Measurements from ENCODE around the gene ITGB5. TPM values are rescaled to one million over a fixed set of nuclear protein-coding genes. Genes with fewer than 3 reads are reported as not detected.
A peak's percentile ranks its signal among the peaks of the same experiment; 100 is the strongest.

Gene ITGB5
- total RNA-seq, 2 donors from 2014 or later: 576 to 592 TPM

DNA sequence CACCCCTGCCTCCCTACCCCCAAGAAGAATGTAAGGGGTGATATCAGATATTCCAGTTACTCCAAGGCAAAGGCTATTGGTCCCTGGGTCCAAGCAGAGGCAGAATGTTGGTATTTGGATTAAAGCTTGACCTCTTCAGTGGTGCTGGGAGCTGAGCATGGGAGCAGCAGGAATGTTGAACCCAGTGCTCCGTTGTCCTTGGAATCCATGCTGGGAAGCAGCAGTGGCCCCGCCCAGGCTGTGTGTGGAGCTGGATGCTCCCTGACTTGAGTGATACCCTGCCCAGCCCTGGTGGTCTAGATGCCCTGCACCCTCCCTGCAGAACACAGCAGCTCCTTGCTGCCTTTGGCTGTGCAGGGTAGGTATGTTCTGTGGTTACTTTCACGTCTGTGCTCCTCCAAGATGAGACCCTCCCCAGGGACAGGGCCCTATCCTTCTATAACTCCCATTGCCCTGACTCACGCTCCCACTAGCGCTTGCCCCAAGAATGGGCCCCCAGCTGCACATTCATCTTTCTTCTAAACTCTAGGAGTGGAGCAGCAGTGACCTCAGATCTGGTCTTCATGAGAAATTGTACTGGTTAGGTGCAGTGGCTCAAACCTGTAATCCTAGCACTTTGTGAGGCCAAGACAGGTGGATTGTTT lies 121.8 kb downstream of the ITGB5 start:
- H3K27me3 ChIP-seq (replicated peaks; ENCODE audit: insufficient read depth): no peaks in the 10 kb centered on the region
- DNase-seq (ENCODE audit: low spot score) (no peak), ATAC-seq (ENCODE audit: insufficient number of reproducible peaks, low FRiP score, low read depth) (no peak)
- H3K4me1 ChIP-seq (ENCODE audit: control insufficient read depth in 1 of 2, low read depth in 2 of 2): peaks cover 7 to 25% of the 10 kb centered on the region in 2 donors
- H3K9me3 ChIP-seq: no peaks in the 10 kb centered on the region
- peaks cover 65% of the 10 kb centered on the region for H3K36me3 ChIP-seq
- H3K27ac ChIP-seq: no peak overlapping the region
- TF ChIP-seq, protein P1, sequence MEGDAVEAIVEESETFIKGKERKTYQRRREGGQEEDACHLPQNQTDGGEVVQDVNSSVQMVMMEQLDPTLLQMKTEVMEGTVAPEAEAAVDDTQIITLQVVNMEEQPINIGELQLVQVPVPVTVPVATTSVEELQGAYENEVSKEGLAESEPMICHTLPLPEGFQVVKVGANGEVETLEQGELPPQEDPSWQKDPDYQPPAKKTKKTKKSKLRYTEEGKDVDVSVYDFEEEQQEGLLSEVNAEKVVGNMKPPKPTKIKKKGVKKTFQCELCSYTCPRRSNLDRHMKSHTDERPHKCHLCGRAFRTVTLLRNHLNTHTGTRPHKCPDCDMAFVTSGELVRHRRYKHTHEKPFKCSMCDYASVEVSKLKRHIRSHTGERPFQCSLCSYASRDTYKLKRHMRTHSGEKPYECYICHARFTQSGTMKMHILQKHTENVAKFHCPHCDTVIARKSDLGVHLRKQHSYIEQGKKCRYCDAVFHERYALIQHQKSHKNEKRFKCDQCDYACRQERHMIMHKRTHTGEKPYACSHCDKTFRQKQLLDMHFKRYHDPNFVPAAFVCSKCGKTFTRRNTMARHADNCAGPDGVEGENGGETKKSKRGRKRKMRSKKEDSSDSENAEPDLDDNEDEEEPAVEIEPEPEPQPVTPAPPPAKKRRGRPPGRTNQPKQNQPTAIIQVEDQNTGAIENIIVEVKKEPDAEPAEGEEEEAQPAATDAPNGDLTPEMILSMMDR (IDR thresholded peaks at IDR 0.05): no peak
- H3K4me3 ChIP-seq: no peak overlapping the region

DNA sequence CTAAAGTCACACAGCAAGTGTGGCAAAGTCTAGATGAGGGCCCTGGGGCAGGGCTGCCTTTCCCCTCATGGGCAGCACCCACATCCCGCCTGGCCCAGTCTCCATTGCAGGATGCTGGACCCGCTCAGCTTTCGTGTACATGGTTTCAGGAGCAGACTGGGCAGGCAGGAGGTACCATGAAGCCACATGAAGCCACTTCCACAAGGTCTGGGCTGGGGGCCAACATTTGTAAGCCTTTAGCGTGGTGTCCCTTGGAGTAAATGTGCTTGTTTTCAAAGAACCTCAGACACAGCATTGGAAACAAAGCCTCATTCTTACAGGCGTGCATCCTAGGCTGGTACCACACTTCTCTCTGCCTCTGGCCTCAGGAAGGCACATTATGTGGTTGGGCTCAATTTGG lies 122.4 kb downstream of the ITGB5 start:
- H3K27ac ChIP-seq: peak overlapping the region in 1 of 2 donors; percentile 11
- DNase-seq (ENCODE audit: low spot score) (no peak), ATAC-seq (ENCODE audit: insufficient number of reproducible peaks, low FRiP score, low read depth) (no peak)
- H3K27me3 ChIP-seq (replicated peaks; ENCODE audit: insufficient read depth): no peaks in the 10 kb centered on the region
- no peaks in the 10 kb centered on the region for H3K9me3 ChIP-seq
- peaks cover 6 to 19% of the 10 kb centered on the region in 2 donors for H3K4me1 ChIP-seq (ENCODE audit: control insufficient read depth in 1 of 2, low read depth in 2 of 2)
- TF ChIP-seq, protein P1 (IDR thresholded peaks at IDR 0.05): no peak
- H3K36me3 ChIP-seq: peaks cover 65% of the 10 kb centered on the region
- no peak overlapping the region for H3K4me3 ChIP-seq

DNA sequence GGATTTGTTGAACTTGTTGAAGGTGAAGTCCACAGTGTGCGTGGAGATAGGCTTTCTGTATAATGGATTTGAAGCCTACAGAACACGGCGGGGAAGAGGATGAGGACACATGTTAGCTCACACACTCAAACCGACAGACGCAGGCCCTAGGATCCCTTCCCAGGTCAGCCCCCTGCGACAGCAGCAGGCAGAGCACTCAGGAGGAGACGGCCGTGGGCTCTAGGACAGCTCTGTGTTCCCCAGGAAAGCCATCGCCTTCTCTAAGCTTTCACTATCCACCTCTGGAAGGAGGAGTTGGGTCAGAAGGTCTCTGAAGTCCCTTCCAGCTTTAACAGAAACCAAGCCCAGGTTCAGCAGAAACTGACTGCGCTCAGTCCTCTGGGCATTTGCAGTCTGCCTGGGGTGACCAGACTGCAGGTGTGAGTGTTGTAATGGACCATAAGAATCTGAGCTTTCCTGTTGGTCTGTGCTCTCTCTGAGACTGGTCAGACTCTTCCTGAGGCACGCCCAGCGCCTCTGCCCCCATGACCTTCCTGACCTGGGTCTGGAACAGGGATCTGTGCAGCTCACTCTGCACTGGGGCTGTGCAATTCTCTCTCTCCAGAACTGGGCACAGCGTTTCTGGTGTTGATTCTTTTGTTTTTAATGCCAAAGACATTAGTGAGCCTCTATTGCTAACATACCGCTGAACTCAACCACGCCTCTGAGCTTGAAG lies 123.4 kb downstream of the ITGB5 start:
- no peak for ATAC-seq (ENCODE audit: insufficient number of reproducible peaks, low FRiP score, low read depth)
- Histone ChIP-seq H3K27me3 (replicated peaks; ENCODE audit: insufficient read depth) (no peaks in the 10 kb centered on the region), H3K36me3 (peaks cover 58% of the 10 kb centered on the region), H3K4me3 (no peak overlapping the region), H3K9me3 (no peaks in the 10 kb centered on the region), H3K27ac (no peak overlapping the region), H3K4me1 (ENCODE audit: control insufficient read depth in 1 of 2, low read depth in 2 of 2) (peaks cover 6 to 19% of the 10 kb centered on the region in 2 donors)
- TF ChIP-seq, protein P1 (IDR thresholded peaks at IDR 0.05): no peak
- DNase-seq (ENCODE audit: low spot score): no peak

DNA sequence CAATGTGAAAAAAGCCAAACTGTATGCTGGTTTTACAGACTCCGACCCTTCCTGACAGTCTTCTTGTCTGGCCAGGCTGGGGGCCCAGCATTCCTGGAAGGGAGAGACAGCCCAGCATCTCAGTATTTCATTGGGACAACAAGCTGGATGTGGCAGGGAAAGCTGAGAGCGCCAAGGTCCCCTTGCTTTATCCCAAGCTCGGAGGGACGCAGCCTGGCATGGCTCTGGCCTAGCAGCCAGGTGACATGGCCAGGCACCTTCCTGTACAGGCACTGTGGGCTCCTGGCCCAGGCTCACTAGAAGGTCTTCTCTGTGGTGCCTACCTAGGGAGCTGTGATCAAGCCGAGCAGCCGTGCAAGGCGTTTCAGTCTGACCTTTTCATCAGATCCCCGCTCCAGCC lies 124.0 kb downstream of the ITGB5 start:
- Histone ChIP-seq H3K27ac (peak overlapping the region in 1 of 2 donors; percentile 62), H3K4me3 (no peak overlapping the region), H3K4me1 (ENCODE audit: control insufficient read depth in 1 of 2, low read depth in 2 of 2) (peaks cover 6 to 19% of the 10 kb centered on the region in 2 donors), H3K9me3 (no peaks in the 10 kb centered on the region), H3K36me3 (peaks cover 52% of the 10 kb centered on the region), H3K27me3 (replicated peaks; ENCODE audit: insufficient read depth) (no peaks in the 10 kb centered on the region)
- TF ChIP-seq, protein P1 (IDR thresholded peaks at IDR 0.05): no peak
- ATAC-seq (ENCODE audit: insufficient number of reproducible peaks, low FRiP score, low read depth) (no peak), DNase-seq (ENCODE audit: low spot score) (no peak)

DNA sequence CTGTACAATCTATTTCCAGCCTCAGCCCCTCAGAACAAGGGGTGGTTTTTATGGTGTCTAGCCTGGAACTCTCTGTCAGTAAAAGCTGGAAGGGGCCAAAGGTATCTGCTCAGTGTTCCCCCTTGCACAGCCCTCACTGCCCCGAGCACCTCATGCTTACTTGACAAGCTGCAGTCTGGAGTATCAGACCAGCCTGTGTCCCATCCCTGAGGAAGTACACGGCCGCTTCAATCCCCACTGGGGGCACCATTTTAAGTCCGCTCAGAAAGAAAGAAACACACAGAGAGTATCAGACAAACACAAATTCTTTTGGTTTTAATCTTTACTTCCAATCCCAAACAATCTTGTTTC lies 124.5 kb downstream of the ITGB5 start:
- no peak overlapping the region for H3K4me3 ChIP-seq
- TF ChIP-seq, protein P1 (IDR thresholded peaks at IDR 0.05): no peak
- peaks cover 47% of the 10 kb centered on the region for H3K36me3 ChIP-seq
- H3K4me1 ChIP-seq (ENCODE audit: control insufficient read depth in 1 of 2, low read depth in 2 of 2): peaks cover 6 to 19% of the 10 kb centered on the region in 2 donors
- no peak for DNase-seq (ENCODE audit: low spot score)
- ATAC-seq (ENCODE audit: insufficient number of reproducible peaks, low FRiP score, low read depth): no peak
- H3K9me3 ChIP-seq: no peaks in the 10 kb centered on the region
- no peaks in the 10 kb centered on the region for H3K27me3 ChIP-seq (replicated peaks; ENCODE audit: insufficient read depth)
- H3K27ac ChIP-seq: peak overlapping the region; percentile 40 to 62

Measured in thoracic aorta (tissue), 2 donors.